ENCODE results near the gene PPP1R14D.

Gene PPP1R14D

GRCh38 chr15:40776537-40777141 lies 51.9 kb downstream of the PPP1R14D start:
- no peak overlapping the region for H3K27ac ChIP-seq (ENCODE audit: low read depth, low read length)
- H3K4me1 ChIP-seq (ENCODE audit: control insufficient read depth, insufficient read depth, low read length), result no peaks in the 10 kb centered on the region
- no peak overlapping the region for H3K9ac ChIP-seq (ENCODE audit: low read depth, low read length)
- no peaks in the 10 kb centered on the region for H3K9me3 ChIP-seq (ENCODE audit: control insufficient read depth, insufficient read depth, low read length)
- peaks cover 67% of the 10 kb centered on the region for H3K36me3 ChIP-seq (ENCODE audit: control insufficient read depth, insufficient read depth, low read length)
- no peaks in the 10 kb centered on the region for H3K27me3 ChIP-seq (ENCODE audit: control insufficient read depth, insufficient read depth, low read length)
- no peak overlapping the region for H3K4me3 ChIP-seq (ENCODE audit: low read depth, low read length)

GRCh38 chr15:40775740-40776536 lies 52.6 kb downstream of the PPP1R14D start:
- H3K27ac ChIP-seq (ENCODE audit: low read depth, low read length), result no peak overlapping the region
- H3K27me3 ChIP-seq (ENCODE audit: control insufficient read depth, insufficient read depth, low read length), result no peaks in the 10 kb centered on the region
- no peaks in the 10 kb centered on the region for H3K4me1 ChIP-seq (ENCODE audit: control insufficient read depth, insufficient read depth, low read length)
- H3K4me3 ChIP-seq (ENCODE audit: low read depth, low read length), result no peak overlapping the region
- no peak overlapping the region for H3K9ac ChIP-seq (ENCODE audit: low read depth, low read length)
- H3K9me3 ChIP-seq (ENCODE audit: control insufficient read depth, insufficient read depth, low read length), result no peaks in the 10 kb centered on the region
- H3K36me3 ChIP-seq (ENCODE audit: control insufficient read depth, insufficient read depth, low read length), result peaks cover 67% of the 10 kb centered on the region

GRCh38 chr15:40775007-40775406 lies 53.5 kb downstream of the PPP1R14D start:
- Histone ChIP-seq H3K4me3 (ENCODE audit: low read depth, low read length) (no peak overlapping the region), H3K36me3 (ENCODE audit: control insufficient read depth, insufficient read depth, low read length) (peaks cover 67% of the 10 kb centered on the region), H3K9me3 (ENCODE audit: control insufficient read depth, insufficient read depth, low read length) (no peaks in the 10 kb centered on the region), H3K27me3 (ENCODE audit: control insufficient read depth, insufficient read depth, low read length) (no peaks in the 10 kb centered on the region), H3K27ac (ENCODE audit: low read depth, low read length) (no peak overlapping the region), H3K9ac (ENCODE audit: low read depth, low read length) (no peak overlapping the region), H3K4me1 (ENCODE audit: control insufficient read depth, insufficient read depth, low read length) (no peaks in the 10 kb centered on the region)

- no peaks in the 10 kb centered on the region for H3K9me3 ChIP-seq (ENCODE audit: control insufficient read depth, insufficient read depth, low read length)
- no peaks in the 10 kb centered on the region for H3K4me1 ChIP-seq (ENCODE audit: control insufficient read depth, insufficient read depth, low read length)
- no peak overlapping the region for H3K4me3 ChIP-seq (ENCODE audit: low read depth, low read length)
- no peak overlapping the region for H3K27ac ChIP-seq (ENCODE audit: low read depth, low read length)
- peaks cover 60% of the 10 kb centered on the region for H3K36me3 ChIP-seq (ENCODE audit: control insufficient read depth, insufficient read depth, low read length)
- no peak overlapping the region for H3K9ac ChIP-seq (ENCODE audit: low read depth, low read length)
- H3K27me3 ChIP-seq (ENCODE audit: control insufficient read depth, insufficient read depth, low read length), result no peaks in the 10 kb centered on the region
These were observed 54.6 kb downstream of the PPP1R14D start for GRCh38 chr15:40773902-40774301.

- Histone ChIP-seq H3K9me3 (ENCODE audit: control insufficient read depth, insufficient read depth, low read length) (no peaks in the 10 kb centered on the region), H3K4me3 (ENCODE audit: low read depth, low read length) (no peak overlapping the region), H3K27me3 (ENCODE audit: control insufficient read depth, insufficient read depth, low read length) (no peaks in the 10 kb centered on the region), H3K4me1 (ENCODE audit: control insufficient read depth, insufficient read depth, low read length) (no peaks in the 10 kb centered on the region), H3K36me3 (ENCODE audit: control insufficient read depth, insufficient read depth, low read length) (peaks cover 55% of the 10 kb centered on the region), H3K9ac (ENCODE audit: low read depth, low read length) (no peak overlapping the region), H3K27ac (ENCODE audit: low read depth, low read length) (no peak overlapping the region)
These were observed 55.0 kb downstream of the PPP1R14D start for GRCh38 chr15:40773496-40773895.

GRCh38 chr15:40772014-40772413 lies 56.5 kb downstream of the PPP1R14D start:
- Histone ChIP-seq H3K9ac (ENCODE audit: low read depth, low read length) (no peak overlapping the region), H3K9me3 (ENCODE audit: control insufficient read depth, insufficient read depth, low read length) (no peaks in the 10 kb centered on the region), H3K4me3 (ENCODE audit: low read depth, low read length) (no peak overlapping the region), H3K27ac (ENCODE audit: low read depth, low read length) (no peak overlapping the region), H3K27me3 (ENCODE audit: control insufficient read depth, insufficient read depth, low read length) (no peaks in the 10 kb centered on the region), H3K36me3 (ENCODE audit: control insufficient read depth, insufficient read depth, low read length) (peaks cover 50% of the 10 kb centered on the region), H3K4me1 (ENCODE audit: control insufficient read depth, insufficient read depth, low read length) (peaks cover 5% of the 10 kb centered on the region)

- Histone ChIP-seq H3K27ac (ENCODE audit: low read depth, low read length) (no peak overlapping the region), H3K9ac (ENCODE audit: low read depth, low read length) (no peak overlapping the region), H3K36me3 (ENCODE audit: control insufficient read depth, insufficient read depth, low read length) (peaks cover 43% of the 10 kb centered on the region), H3K4me3 (ENCODE audit: low read depth, low read length) (no peak overlapping the region), H3K9me3 (ENCODE audit: control insufficient read depth, insufficient read depth, low read length) (no peaks in the 10 kb centered on the region), H3K27me3 (ENCODE audit: control insufficient read depth, insufficient read depth, low read length) (no peaks in the 10 kb centered on the region), H3K4me1 (ENCODE audit: control insufficient read depth, insufficient read depth, low read length) (peaks cover 12% of the 10 kb centered on the region)
These were observed 57.3 kb downstream of the PPP1R14D start for GRCh38 chr15:40771242-40771641.

- H3K4me3 ChIP-seq (ENCODE audit: low read depth, low read length), result no peak overlapping the region
These were observed 58.3 kb downstream of the PPP1R14D start for GRCh38 chr15:40770147-40770721.

GRCh38 chr15:40769274-40770146 lies 59.0 kb downstream of the PPP1R14D start, which contains the start of gene C15orf62:
Gene C15orf62, plus strand, starts transcription at chr15:40769980. Its CDS starts 516 bp downstream, at chr15:40770496.
- Histone ChIP-seq H3K4me3 (ENCODE audit: low read depth, low read length) (no peak within 1 kb of the TSS), H3K9me3 (ENCODE audit: control insufficient read depth, insufficient read depth, low read length) (no peaks in the 10 kb centered on the region), H3K9ac (ENCODE audit: low read depth, low read length) (no peak within 1 kb of the TSS), H3K4me1 (ENCODE audit: control insufficient read depth, insufficient read depth, low read length) (peaks cover 28% of the 10 kb centered on the region), H3K27me3 (ENCODE audit: control insufficient read depth, insufficient read depth, low read length) (no peaks in the 10 kb centered on the region), H3K36me3 (ENCODE audit: control insufficient read depth, insufficient read depth, low read length) (peaks cover 27% of the 10 kb centered on the region), H3K27ac (ENCODE audit: low read depth, low read length) (no peak within 1 kb of the TSS)

More at GRCh38 chr15:40770147-40770721, 58.3 kb downstream of the PPP1R14D start:
- Histone ChIP-seq H3K4me1 (ENCODE audit: control insufficient read depth, insufficient read depth, low read length) (peaks cover 21% of the 10 kb centered on the region), H3K27ac (ENCODE audit: low read depth, low read length) (no peak overlapping the region), H3K27me3 (ENCODE audit: control insufficient read depth, insufficient read depth, low read length) (no peaks in the 10 kb centered on the region), H3K9ac (ENCODE audit: low read depth, low read length) (no peak overlapping the region), H3K36me3 (ENCODE audit: control insufficient read depth, insufficient read depth, low read length) (peaks cover 34% of the 10 kb centered on the region), H3K9me3 (ENCODE audit: control insufficient read depth, insufficient read depth, low read length) (no peaks in the 10 kb centered on the region)

GRCh38 chr15:40768521-40769273 lies 59.8 kb downstream of the PPP1R14D start:
- no peaks in the 10 kb centered on the region for H3K9me3 ChIP-seq (ENCODE audit: control insufficient read depth, insufficient read depth, low read length)
- H3K27ac ChIP-seq (ENCODE audit: low read depth, low read length), result no peak overlapping the region
- peaks cover 19% of the 10 kb centered on the region for H3K36me3 ChIP-seq (ENCODE audit: control insufficient read depth, insufficient read depth, low read length)
- peaks cover 28% of the 10 kb centered on the region for H3K4me1 ChIP-seq (ENCODE audit: control insufficient read depth, insufficient read depth, low read length)
- no peaks in the 10 kb centered on the region for H3K27me3 ChIP-seq (ENCODE audit: control insufficient read depth, insufficient read depth, low read length)
- no peak overlapping the region for H3K9ac ChIP-seq (ENCODE audit: low read depth, low read length)
- no peak overlapping the region for H3K4me3 ChIP-seq (ENCODE audit: low read depth, low read length)
